GM12801 (cell line): ENCODE measurements around the gene CCDC71.

ENCODE experiments used
- TF ChIP-seq, protein P1 (sequence below): IDR thresholded peaks from one replicate; pipeline ENCODE4 v1.5.1; 2011; ENCODE audit warnings: control low read depth; ENCODE audit not compliant: insufficient read length; ENCODE audit errors: extremely low read depth

The CCDC71 gene

GRCh38 chr3:49191741-49192140 lies 25.6 kb upstream of the CCDC71 start:
- TF ChIP-seq, protein P1, sequence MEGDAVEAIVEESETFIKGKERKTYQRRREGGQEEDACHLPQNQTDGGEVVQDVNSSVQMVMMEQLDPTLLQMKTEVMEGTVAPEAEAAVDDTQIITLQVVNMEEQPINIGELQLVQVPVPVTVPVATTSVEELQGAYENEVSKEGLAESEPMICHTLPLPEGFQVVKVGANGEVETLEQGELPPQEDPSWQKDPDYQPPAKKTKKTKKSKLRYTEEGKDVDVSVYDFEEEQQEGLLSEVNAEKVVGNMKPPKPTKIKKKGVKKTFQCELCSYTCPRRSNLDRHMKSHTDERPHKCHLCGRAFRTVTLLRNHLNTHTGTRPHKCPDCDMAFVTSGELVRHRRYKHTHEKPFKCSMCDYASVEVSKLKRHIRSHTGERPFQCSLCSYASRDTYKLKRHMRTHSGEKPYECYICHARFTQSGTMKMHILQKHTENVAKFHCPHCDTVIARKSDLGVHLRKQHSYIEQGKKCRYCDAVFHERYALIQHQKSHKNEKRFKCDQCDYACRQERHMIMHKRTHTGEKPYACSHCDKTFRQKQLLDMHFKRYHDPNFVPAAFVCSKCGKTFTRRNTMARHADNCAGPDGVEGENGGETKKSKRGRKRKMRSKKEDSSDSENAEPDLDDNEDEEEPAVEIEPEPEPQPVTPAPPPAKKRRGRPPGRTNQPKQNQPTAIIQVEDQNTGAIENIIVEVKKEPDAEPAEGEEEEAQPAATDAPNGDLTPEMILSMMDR = no peak

DNA sequence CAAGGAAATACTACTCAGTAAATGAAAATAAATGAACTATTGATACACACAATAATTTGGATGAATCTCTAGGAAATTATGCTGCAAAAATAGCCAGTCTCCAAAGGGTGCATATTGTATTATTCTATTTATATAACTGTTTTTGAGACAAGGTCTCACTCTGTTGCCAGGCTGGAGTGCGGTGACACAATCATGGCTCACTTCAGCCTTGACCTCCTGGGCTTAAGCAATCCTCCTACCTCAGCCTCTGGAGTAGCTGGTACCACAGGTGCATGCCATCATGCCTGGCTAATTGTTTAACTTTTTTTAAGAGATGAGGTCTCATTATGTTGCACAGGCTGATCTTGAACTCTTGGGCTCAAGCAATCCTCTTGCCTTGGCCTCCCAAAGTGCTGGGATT lies 17.7 kb upstream of the CCDC71 start:
- TF ChIP-seq, protein P1 = no peak

GRCh38 chr3:49182682-49183081 lies 16.6 kb upstream of the CCDC71 start:
- TF ChIP-seq, protein P1 = no peak

- TF ChIP-seq, protein P1 = no peak
These were observed 15.2 kb upstream of the CCDC71 start for GRCh38 chr3:49181351-49181750.

DNA sequence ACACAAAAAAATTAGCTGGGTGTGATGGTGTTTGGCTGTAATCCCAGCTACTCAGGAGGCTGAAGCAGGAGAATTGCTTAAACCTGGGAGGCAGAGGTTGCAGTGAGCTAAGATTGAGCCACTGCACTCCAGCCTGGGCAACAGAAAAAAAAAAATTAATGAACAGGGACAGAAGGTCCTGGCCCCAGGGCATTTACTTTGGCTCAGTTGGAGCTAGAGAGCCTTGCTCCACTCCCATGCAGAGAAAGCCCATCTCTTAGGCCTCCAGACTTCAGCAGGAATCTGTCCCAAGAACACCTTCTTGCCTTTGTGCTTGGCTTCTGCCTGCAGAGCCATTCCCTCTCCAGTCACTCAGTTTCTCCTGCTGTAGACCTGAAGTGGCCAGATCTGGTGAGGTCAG lies 14.0 kb upstream of the CCDC71 start:
- TF ChIP-seq, protein P1 = no peak

GRCh38 chr3:49177073-49177472 lies 10.9 kb upstream of the CCDC71 start:
- TF ChIP-seq, protein P1 = no peak

- TF ChIP-seq, protein P1 = no peak
These were observed 9.4 kb upstream of the CCDC71 start for GRCh38 chr3:49175530-49175929.
